Prostate gland (tissue), 2 donors: ENCODE measurements around the gene SUMF1. TPM values are rescaled to one million over a fixed set of nuclear protein-coding genes. Genes with fewer than 3 reads are reported as not detected.
A peak's percentile ranks its signal among the peaks of the same experiment; 100 is the strongest.

Experiments
- DNase-seq: peaks from one replicate; pipeline ENCODE4 v3.0.0-alpha.2; 2019; ENCODE audit warnings: low spot score
- H3K27ac ChIP-seq, 2 donors: fragments of 200-600 bp; sonication (generic); 2 replicates each; pipeline ENCODE4 v1.5.1; 2017 to 2019
- H3K27me3 ChIP-seq: fragments of 200-600 bp; sonication (generic); replicated peaks from 2 replicates; pipeline ENCODE4 v1.5.1; 2019; ENCODE audit not compliant: insufficient read depth
- H3K36me3 ChIP-seq, 2 donors: fragments of 200-600 bp; sonication (generic); 1 replicate in 1 of 2; 2 replicates in 1 of 2; pipeline versions ENCODE4 v1.5.1 to v1.8.1; 2017 to 2019
- H3K4me1 ChIP-seq: fragments of 200-600 bp; sonication (generic); replicated peaks from 2 replicates; pipeline ENCODE4 v1.5.1; 2019
- H3K4me3 ChIP-seq, 2 donors: fragments of 200-600 bp; sonication (generic); 2 replicates each; pipeline ENCODE4 v1.5.1; 2017 to 2019
- H3K9me3 ChIP-seq: fragments of 200-600 bp; sonication (generic); 2 replicates; pipeline ENCODE4 v1.5.1; 2017
- POLR2A ChIP-seq: fragments of 450-650 bp; IDR thresholded peaks from one replicate; pipeline ENCODE4 v1.6.1; 2016; ENCODE audit warnings: antibody characterized with exemption, mild to moderate bottlenecking
- POLR2AphosphoS5 ChIP-seq: sonication (generic); formaldehyde crosslinking; IDR thresholded peaks from one replicate; pipeline ENCODE4 v1.6.1; 2017; ENCODE audit warnings: antibody characterized with exemption
- WGBS: methylation state at CpG from one replicate; pipeline ENCODE4 v1.1.5; 2018; 5-methylcytosine and 5-hydroxymethylcytosine counted together
- intact Hi-C: fragments of 100-400 bp; cut with DNase I; formaldehyde crosslinking; loops from one replicate; pipeline ENCODE4 v1.14.2; 2022
- total RNA-seq, 2 donors: library from RNA; depleted of rRNA; stranded (reverse); fragments of >200 nt; gene quantifications; one replicate each; pipeline ENCODE4 v1.1.0, GENCODE V29; 2016
- TF ChIP-seq, protein P1 (sequence below), 4 experiments: fragments of 200-600 bp in 2 of 4; fragments of 450-650 bp in 2 of 4; sonication (generic) in 2 of 4; IDR thresholded peaks; 1 replicate in 3 of 4; 2 replicates in 1 of 4; pipeline ENCODE4 v1.5.1; 2016 to 2019; ENCODE audit warnings: antibody characterized with exemption in 4 of 4, mild to moderate bottlenecking in 2 of 4, moderate library complexity in 2 of 4

SUMF1 gene
- total RNA-seq, 2 donors from 2014 or later = 58.5 to 59.1 TPM

DNA sequence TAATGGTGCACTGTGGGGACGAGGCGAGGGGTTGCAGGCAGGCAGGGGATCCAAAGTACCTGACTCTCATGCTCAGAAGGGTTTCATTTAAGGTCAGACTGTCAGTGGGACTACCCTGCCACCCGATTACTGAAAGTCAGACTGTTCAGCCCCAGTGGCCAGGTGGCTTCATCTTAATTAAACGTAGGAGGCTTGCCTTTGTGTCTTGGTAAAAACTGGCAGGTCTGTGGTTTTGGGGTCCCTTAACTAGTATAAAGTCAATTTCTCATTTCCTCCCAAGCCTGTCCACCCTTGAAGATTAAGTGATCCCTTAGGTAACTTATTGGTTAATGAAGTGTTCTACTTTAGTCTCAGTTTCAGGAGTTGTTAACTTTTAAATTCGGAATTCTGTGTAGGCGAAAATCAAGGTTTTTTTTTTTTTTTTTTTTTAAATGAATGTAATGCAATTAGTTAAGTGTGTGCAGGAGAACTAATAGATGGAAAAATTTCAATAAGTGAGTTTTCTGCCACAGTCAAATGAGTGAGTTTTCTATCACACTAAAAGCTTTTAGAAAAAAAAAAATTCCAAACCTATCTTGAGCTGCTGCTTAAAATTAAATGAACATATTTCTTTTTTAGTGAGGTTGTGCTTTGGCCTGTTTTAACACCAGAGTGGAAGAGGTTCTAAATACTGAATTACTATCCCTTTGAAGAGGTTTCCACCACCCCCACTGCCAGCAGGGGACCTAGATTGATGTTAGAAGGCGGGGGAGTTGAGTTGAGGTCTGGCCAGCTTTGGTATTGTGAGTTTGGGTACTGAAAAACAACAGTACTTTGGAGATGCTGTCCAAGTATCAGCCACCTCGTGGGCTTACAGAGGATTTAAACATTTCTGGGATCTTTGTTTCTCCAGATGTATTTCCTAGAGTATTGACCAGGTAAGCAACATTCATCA is 41.2 kb upstream of the SUMF1 start:
- intact Hi-C loops = no loop called here
- H3K4me1 ChIP-seq = peaks cover 4% of the 10 kb centered on the region
- DNase-seq = no peak
- TF ChIP-seq, protein P1, sequence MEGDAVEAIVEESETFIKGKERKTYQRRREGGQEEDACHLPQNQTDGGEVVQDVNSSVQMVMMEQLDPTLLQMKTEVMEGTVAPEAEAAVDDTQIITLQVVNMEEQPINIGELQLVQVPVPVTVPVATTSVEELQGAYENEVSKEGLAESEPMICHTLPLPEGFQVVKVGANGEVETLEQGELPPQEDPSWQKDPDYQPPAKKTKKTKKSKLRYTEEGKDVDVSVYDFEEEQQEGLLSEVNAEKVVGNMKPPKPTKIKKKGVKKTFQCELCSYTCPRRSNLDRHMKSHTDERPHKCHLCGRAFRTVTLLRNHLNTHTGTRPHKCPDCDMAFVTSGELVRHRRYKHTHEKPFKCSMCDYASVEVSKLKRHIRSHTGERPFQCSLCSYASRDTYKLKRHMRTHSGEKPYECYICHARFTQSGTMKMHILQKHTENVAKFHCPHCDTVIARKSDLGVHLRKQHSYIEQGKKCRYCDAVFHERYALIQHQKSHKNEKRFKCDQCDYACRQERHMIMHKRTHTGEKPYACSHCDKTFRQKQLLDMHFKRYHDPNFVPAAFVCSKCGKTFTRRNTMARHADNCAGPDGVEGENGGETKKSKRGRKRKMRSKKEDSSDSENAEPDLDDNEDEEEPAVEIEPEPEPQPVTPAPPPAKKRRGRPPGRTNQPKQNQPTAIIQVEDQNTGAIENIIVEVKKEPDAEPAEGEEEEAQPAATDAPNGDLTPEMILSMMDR (IDR thresholded peaks at IDR 0.05) = no peak
- no peaks in the 10 kb centered on the region for H3K36me3 ChIP-seq
- H3K9me3 ChIP-seq = no peaks in the 10 kb centered on the region
- H3K27me3 ChIP-seq = no peaks in the 10 kb centered on the region
- H3K27ac ChIP-seq = no peak overlapping the region
- no peak overlapping the region for H3K4me3 ChIP-seq
- WGBS = 79% methylated on average over 8 of the region's 8 CpGs

DNA sequence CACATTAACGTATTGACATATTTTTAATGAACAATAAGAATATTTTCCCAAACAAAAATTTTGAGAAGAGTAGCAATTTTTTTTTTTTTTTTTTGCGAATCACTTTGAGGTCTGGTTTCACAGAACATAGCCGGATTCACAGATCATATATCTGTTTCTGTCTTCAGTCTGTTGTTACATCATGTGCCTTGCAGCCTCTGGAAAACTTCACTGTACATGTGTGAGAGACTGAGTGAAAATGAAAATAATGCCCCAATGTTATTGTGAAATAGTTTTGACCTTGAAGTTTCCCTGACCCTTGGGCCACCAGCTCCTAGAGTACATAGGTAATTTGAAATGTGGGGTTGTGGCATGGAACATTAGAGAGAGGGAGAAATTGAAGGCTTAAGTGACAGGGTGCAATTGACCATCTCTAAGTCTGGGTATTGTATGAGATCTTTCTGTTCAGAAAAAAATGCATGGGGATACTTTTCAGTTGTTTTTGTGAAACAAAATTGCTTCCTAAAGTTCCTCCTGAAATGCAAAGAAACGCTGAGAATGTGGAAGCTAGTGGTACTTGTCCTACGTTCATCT is 40.0 kb upstream of the SUMF1 start:
- Histone ChIP-seq H3K27me3 (no peaks in the 10 kb centered on the region), H3K36me3 (no peaks in the 10 kb centered on the region), H3K4me3 (no peak overlapping the region), H3K27ac (no peak overlapping the region), H3K4me1 (peaks cover 4% of the 10 kb centered on the region), H3K9me3 (no peaks in the 10 kb centered on the region)
- 59% methylated on average over 5 of the region's 5 CpGs for WGBS
- TF ChIP-seq POLR2A (no peak), POLR2AphosphoS5 (no peak)
- TF ChIP-seq, protein P1 (IDR thresholded peaks at IDR 0.05) = no peak
- no peak for DNase-seq
- intact Hi-C loops = no loop called here

DNA sequence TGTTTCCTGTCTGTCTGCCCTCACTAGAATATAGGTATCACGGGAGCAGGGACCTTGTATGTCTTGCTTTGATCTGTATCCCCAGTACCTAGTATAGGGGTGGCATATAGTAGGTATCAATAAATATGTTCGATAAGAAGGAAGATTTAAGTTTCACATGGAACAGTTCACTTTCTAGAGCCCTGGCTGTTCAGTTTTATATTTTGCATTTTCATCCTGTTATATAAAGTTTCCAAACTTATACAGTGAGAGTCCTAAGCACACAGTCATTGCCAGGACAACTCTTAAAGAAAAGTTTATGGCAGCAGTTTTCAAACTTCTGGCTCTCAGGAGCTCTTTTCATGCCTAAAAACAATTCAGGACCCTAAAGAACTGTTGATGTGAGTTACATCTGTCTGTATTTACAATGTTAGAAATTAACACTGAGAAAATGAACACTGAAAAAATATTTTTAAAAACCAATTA is 39.5 kb upstream of the SUMF1 start:
- intact Hi-C loops = no loop called here
- Histone ChIP-seq H3K9me3 (no peaks in the 10 kb centered on the region), H3K4me1 (peaks cover 4% of the 10 kb centered on the region), H3K27ac (no peak overlapping the region), H3K36me3 (no peaks in the 10 kb centered on the region), H3K4me3 (no peak overlapping the region), H3K27me3 (no peaks in the 10 kb centered on the region)
- no peak for DNase-seq
- no peak for TF ChIP-seq POLR2AphosphoS5
- TF ChIP-seq, protein P1 (IDR thresholded peaks at IDR 0.05) = no peak
- no peak for TF ChIP-seq POLR2A
- 72% methylated on average over 2 of the region's 2 CpGs for WGBS

DNA sequence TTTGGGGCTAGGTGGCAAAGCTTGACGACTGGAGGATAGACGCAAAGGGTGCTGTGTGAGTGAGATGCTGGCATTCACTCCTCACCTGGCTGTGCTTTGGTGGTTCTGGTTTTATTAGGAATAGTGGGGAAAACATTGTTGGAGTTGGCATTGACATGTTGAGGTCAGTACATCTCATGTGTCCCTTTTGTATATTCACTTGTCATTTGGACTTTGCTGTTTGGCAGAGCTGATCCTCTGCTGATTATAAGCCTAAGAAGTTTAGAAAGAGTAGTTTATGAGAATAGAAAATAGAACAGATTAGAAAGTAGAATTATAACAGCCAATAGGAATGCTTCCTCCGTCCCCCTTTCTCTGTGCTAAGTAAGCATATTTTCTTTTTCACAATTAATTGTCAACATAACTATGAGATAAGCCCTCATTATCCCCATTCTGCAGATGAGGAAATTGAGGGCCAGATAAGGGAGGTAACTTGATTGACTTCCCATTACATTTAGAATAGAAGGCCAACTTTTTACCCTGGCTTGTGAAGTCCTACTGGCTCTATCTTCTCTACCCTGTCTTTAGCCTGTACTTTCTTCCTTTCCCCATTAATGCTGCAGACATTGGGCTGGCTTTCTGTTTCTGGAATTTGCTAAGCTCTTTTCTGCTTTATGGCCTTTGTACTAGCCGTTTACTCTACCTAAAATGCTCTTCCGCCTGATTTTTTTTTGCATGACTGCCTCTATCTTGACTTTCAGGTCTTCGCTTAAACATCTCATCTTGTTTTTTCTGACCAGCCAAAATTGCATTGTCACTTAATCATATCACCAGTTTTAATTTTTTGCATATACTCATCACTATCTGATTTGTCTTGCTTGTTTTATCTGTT is 38.9 kb upstream of the SUMF1 start:
- Histone ChIP-seq H3K9me3 (no peaks in the 10 kb centered on the region), H3K27ac (peak overlapping the region; percentile 73 to 81), H3K4me1 (peaks cover 4% of the 10 kb centered on the region), H3K27me3 (no peaks in the 10 kb centered on the region), H3K4me3 (no peak overlapping the region), H3K36me3 (no peaks in the 10 kb centered on the region)
- intact Hi-C loops = no loop called here
- TF ChIP-seq POLR2AphosphoS5 = peak; percentile 42
- TF ChIP-seq, protein P1 (IDR thresholded peaks at IDR 0.05) = no peak
- TF ChIP-seq POLR2A = no peak
- 45% methylated on average over 6 of the region's 6 CpGs for WGBS
- DNase-seq = peak; percentile 27
